Spleen (tissue), 7 donors: ENCODE data around the gene NR3C2.

Experiments
- POLR2A ChIP-seq, 3 donors: fragments of 450-650 bp; IDR thresholded peaks; one replicate each; pipeline ENCODE4 v1.5.1; 2017; ENCODE audit warnings: antibody characterized with exemption in 3 of 3, mild to moderate bottlenecking in 1 of 3
- POLR2AphosphoS5 ChIP-seq, 3 donors: sonication (generic); formaldehyde crosslinking; IDR thresholded peaks; one replicate each; pipeline ENCODE4 v1.5.1; 2017; ENCODE audit warnings: antibody characterized with exemption in 3 of 3
- TF ChIP-seq, protein P1 (sequence below), 11 experiments: fragments of 200-600 bp in 7 of 11; fragments of 450-650 bp in 4 of 11; sonication (generic) in 4 of 11; IDR thresholded peaks in 8 of 11; conservative IDR thresholded peaks in 3 of 11; 1 replicate in 7 of 11; 2 replicates in 4 of 11; pipeline versions ENCODE4 v1.4.0 to v1.8.0; 2016 to 2021; ENCODE audit warnings: antibody characterized with exemption in 11 of 11, inconsistent platforms in 4 of 11, mild to moderate bottlenecking in 1 of 11
- donor health status: DM: no; HTN: no; CAD: no; lungs with moderate emphysema.
- donor health status: DM: no; HTN: no; CAD: no.
- donor health status: DM: no; HTN: no; CAD: no.

DNA sequence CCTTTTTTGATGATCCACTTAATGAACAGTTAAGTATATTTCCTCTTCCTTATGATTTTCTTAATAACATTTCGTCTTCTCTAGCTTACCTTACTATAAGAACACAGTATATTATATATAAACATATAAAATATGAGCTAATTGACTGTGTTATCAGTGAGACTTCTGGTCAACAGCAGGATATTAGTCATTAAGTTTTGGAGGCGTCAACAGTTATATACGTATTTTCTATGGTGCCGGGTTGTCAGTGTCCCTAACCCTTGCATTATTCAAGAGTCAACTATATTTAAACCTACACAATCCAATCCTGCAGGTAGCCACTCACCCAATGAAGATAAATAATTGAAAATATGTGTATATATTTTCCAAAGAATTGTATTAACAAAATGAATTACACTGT, 88.0 kb downstream of the NR3C2 start:
- TF ChIP-seq POLR2A (IDR thresholded peaks at IDR 0.05), result no peak
- TF ChIP-seq, protein P1, sequence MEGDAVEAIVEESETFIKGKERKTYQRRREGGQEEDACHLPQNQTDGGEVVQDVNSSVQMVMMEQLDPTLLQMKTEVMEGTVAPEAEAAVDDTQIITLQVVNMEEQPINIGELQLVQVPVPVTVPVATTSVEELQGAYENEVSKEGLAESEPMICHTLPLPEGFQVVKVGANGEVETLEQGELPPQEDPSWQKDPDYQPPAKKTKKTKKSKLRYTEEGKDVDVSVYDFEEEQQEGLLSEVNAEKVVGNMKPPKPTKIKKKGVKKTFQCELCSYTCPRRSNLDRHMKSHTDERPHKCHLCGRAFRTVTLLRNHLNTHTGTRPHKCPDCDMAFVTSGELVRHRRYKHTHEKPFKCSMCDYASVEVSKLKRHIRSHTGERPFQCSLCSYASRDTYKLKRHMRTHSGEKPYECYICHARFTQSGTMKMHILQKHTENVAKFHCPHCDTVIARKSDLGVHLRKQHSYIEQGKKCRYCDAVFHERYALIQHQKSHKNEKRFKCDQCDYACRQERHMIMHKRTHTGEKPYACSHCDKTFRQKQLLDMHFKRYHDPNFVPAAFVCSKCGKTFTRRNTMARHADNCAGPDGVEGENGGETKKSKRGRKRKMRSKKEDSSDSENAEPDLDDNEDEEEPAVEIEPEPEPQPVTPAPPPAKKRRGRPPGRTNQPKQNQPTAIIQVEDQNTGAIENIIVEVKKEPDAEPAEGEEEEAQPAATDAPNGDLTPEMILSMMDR (IDR thresholded peaks at IDR 0.05 in 8 of 11, conservative IDR thresholded peaks at IDR 0.05 in 3 of 11), result no peak
- TF ChIP-seq POLR2AphosphoS5 (IDR thresholded peaks at IDR 0.05), result no peak
